Endothelial cell (in vitro differentiated cells): ENCODE data around the gene SH3BP5L. TPM values are rescaled to one million over a fixed set of nuclear protein-coding genes. Genes with fewer than 3 reads are reported as not detected.
A peak's percentile ranks its signal among the peaks of the same experiment; 100 is the strongest.

Experiments
- DNase-seq: peaks from one replicate; pipeline ENCODE4 v3.0.0; 2021; ENCODE audit warnings: low spot score
- H3K27ac Mint-ChIP-seq: one replicate; pipeline ENCODE4 v1.8.0; 2021; ENCODE audit warnings: mixed read lengths, inconsistent platforms; ENCODE audit not compliant: unreplicated experiment
- H3K27me3 Mint-ChIP-seq: one replicate; pipeline ENCODE4 v1.8.0; 2021; ENCODE audit warnings: mild to moderate bottlenecking, moderate library complexity, mixed read lengths, inconsistent platforms; ENCODE audit not compliant: unreplicated experiment
- H3K36me3 Mint-ChIP-seq: one replicate; pipeline ENCODE4 v1.8.0; 2021; ENCODE audit warnings: mild to moderate bottlenecking, low read depth, mixed read lengths, inconsistent platforms; ENCODE audit not compliant: unreplicated experiment
- H3K4me1 Mint-ChIP-seq: one replicate; pipeline ENCODE4 v1.8.0; 2021; ENCODE audit warnings: mild to moderate bottlenecking, mixed read lengths, inconsistent platforms; ENCODE audit not compliant: unreplicated experiment
- H3K4me3 Mint-ChIP-seq: one replicate; pipeline ENCODE4 v1.8.0; 2021; ENCODE audit warnings: mild to moderate bottlenecking, mixed read lengths, inconsistent platforms; ENCODE audit not compliant: unreplicated experiment
- H3K9me3 Mint-ChIP-seq: one replicate; pipeline ENCODE4 v1.8.0; 2021; ENCODE audit warnings: mixed read lengths, inconsistent platforms; ENCODE audit not compliant: unreplicated experiment
- long read RNA-seq: library from polyadenylated mRNA; unstranded; transcript quantifications from one replicate; pipeline ENCODE4 v2.0.0, GENCODE V29; 2020; ENCODE audit not compliant: unreplicated experiment
- total RNA-seq: library from RNA; stranded (reverse); fragmentation: NEBNext Ultra II Directional; extraction: Animal tissue kit (Norgen Biotek cat#: 25700); gene quantifications from one replicate; pipeline ENCODE4 v1.2.1, GENCODE V29; 2021; ENCODE audit not compliant: unreplicated experiment
- TF ChIP-seq, protein P1 (sequence below): fragments of 200-600 bp; sonication (generic); IDR thresholded peaks from one replicate; pipeline ENCODE4 v1.5.0; 2021; ENCODE audit warnings: antibody characterized with exemption; ENCODE audit not compliant: unreplicated experiment

Gene SH3BP5L
- total RNA-seq = 30.7 TPM
- long read RNA-seq = 0 reads

DNA sequence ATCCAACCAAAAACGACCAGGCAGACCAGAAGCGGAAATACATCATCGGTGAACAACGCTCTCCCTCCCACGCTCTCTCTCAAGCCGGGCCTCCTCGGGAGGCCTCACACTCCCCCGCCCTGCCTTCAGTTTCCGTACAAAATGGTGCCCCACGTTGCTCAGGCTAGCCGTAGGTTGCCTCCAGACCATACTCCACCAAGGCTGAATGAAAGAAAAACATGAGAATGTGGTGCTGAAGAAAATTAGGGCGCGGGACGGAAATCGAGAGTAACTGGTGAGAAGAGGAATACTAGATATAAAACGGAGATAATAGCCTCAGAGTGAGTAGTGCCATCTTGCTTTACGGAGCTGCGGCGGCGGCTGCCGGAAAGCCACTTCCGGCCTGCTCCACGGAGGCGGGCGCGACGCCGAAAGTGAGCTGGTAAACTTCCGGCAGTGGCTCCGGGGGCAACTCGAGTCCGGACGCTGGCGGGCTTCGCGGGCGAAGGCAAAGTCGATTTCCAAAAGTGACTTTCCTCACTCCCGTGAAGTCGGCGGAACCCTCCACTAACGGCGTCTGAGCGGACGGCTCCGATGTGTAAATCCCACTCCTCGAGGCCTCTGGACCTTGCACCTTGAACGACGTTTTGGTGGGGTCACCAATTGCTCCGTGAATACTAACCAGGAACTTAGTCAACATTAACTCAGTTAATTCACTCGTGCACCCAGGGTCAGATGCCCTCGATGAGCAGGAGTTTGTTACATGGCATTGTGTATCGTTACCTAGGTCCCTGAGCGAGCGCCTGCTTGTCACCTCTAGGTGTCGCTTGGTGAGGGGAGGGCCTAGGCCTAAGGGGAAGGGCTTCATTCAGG lies at the start of gene SH3BP5L:
Gene SH3BP5L, minus strand, starts transcription at position 7 of the 852 bp plus-strand sequence. CDS start 980 bp downstream, outside the sequence.
- TF ChIP-seq, protein P1, sequence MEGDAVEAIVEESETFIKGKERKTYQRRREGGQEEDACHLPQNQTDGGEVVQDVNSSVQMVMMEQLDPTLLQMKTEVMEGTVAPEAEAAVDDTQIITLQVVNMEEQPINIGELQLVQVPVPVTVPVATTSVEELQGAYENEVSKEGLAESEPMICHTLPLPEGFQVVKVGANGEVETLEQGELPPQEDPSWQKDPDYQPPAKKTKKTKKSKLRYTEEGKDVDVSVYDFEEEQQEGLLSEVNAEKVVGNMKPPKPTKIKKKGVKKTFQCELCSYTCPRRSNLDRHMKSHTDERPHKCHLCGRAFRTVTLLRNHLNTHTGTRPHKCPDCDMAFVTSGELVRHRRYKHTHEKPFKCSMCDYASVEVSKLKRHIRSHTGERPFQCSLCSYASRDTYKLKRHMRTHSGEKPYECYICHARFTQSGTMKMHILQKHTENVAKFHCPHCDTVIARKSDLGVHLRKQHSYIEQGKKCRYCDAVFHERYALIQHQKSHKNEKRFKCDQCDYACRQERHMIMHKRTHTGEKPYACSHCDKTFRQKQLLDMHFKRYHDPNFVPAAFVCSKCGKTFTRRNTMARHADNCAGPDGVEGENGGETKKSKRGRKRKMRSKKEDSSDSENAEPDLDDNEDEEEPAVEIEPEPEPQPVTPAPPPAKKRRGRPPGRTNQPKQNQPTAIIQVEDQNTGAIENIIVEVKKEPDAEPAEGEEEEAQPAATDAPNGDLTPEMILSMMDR = no peak
- peaks cover 32% of the 10 kb centered on the region for H3K4me1 Mint-ChIP-seq
- DNase-seq = peak; percentile 84
- peak within 1 kb of the TSS; percentile 97 for H3K4me3 Mint-ChIP-seq
- peaks cover 26% of the 10 kb centered on the region for H3K36me3 Mint-ChIP-seq
- H3K27me3 Mint-ChIP-seq = peaks cover 14% of the 10 kb centered on the region
- peak within 1 kb of the TSS; percentile 100 for H3K27ac Mint-ChIP-seq
- H3K9me3 Mint-ChIP-seq = no peaks in the 10 kb centered on the region

DNA sequence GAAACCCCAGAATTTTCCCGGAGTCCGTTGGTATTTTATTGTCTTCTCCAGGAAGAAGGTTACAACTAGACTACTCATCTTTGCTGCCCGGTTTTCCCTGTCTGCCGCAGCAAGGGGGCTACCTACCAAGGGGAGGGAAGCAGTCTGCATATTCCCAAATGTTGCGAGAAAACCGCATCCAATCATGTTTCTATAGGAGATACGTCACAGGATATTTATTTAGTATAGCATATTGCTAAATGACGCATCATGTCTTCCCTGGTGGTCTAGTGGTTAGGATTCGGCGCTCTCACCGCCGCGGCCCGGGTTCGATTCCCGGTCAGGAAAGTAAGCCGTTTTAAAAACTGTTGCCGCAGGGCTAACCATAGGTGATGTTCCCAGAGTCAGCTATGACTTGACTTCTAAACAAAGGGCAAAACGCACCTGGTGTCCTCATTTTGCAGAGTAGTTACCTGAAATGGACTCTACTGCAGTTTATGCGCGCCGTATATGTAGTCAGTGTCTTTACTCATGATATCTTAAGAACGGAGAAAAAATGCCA lies 48.3 kb upstream of the SH3BP5L start:
- H3K27me3 Mint-ChIP-seq = peaks cover 14% of the 10 kb centered on the region
- peak overlapping the region; percentile 96 for H3K4me3 Mint-ChIP-seq
- DNase-seq = peak; percentile 79
- TF ChIP-seq, protein P1 = no peak
- H3K27ac Mint-ChIP-seq = peak overlapping the region; percentile 97
- H3K9me3 Mint-ChIP-seq = no peaks in the 10 kb centered on the region
- H3K36me3 Mint-ChIP-seq = peaks cover 11% of the 10 kb centered on the region
- peaks cover 5% of the 10 kb centered on the region for H3K4me1 Mint-ChIP-seq

DNA sequence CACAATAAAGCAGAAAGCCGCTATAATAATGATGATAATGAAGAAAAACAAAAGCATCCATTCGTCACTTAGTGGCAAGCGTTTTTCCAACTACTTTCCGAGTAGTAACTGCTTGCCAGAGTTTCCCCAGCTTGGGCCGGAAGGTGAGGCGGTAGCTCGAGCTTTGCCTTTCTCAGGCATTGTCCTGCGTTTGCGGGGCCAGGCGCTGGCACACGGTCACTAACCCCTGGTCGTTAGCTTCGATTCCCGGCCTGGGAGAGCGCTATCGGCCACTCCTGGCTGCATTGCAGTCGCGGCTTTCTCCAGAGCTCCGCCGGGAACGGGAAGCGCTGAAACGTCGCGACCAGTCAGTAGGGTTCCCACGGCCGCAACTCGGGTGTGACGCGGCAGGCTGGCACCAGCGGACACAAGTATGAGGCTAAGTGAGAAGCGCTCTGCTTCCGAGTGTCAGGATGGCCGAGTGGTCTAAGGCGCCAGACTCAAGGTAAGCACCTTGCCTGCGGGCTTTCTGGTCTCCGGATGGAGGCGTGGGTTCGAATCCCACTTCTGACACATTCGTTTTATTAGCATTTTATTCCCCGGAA lies 47.8 kb upstream of the SH3BP5L start:
- no peaks in the 10 kb centered on the region for H3K9me3 Mint-ChIP-seq
- peak overlapping the region; percentile 96 for H3K4me3 Mint-ChIP-seq
- H3K4me1 Mint-ChIP-seq = peaks cover 5% of the 10 kb centered on the region
- TF ChIP-seq, protein P1 = no peak
- H3K36me3 Mint-ChIP-seq = peaks cover 11% of the 10 kb centered on the region
- peaks cover 14% of the 10 kb centered on the region for H3K27me3 Mint-ChIP-seq
- H3K27ac Mint-ChIP-seq = peak overlapping the region; percentile 97
- peak; percentile 99 for DNase-seq

DNA sequence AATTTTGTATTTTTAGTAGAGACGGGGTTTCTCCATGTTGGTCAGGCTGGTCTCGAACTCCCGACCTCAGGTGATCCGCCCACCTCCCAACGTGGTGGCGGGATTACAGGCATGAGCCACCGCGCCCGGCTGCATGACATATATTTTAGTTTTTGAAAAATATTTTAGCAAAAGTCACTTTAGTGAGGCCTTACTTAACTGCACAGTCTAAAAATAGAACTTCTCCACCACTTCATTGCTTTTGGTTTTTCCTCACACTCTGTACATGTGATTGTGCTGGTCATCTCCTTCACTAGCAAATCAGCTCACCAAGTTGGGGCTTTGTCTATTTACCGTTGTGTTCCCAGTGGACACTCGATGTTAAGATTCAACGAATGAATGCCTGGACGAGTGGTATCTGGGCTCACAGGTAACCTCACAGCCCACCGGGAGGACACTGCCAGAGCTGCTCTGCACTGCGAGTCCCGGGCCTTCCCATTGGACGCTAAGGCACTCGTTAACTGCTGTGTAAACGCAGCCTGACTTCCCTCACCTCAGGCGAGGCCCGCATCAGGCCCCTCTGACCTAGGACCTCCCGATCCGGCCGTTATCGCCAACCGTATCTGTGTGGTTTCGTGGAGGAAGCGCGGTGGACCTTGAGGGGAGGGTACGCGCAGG lies 47.2 kb upstream of the SH3BP5L start:
- peak; percentile 61 for DNase-seq
- TF ChIP-seq, protein P1 = no peak
- Mint-ChIP-seq H3K27ac (peak overlapping the region; percentile 97), H3K36me3 (peaks cover 11% of the 10 kb centered on the region), H3K27me3 (peaks cover 14% of the 10 kb centered on the region), H3K4me3 (peak overlapping the region; percentile 96), H3K4me1 (peaks cover 5% of the 10 kb centered on the region), H3K9me3 (no peaks in the 10 kb centered on the region)
